ENCODE results near the gene SESN1.

DNA sequence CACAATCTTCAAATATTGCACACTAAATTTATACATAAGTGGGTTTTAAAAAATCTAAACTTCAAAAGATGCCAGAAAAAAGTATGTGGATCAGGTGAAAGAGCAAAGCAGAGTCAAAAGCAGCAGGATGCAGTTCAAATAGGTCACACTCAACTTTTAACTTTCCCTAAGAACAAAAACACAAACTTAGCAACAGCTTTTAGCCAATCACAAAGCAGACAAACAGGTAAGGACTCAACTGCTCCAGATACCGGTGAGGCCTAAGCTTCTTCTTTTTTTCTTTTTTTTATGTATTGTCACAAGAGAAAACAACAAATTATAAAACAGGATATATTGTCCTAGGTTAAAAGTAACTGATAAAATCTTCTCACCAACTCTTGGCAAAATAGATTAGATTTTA lies 74.7 kb downstream of the SESN1 start:
- TF ChIP-seq, protein P1, sequence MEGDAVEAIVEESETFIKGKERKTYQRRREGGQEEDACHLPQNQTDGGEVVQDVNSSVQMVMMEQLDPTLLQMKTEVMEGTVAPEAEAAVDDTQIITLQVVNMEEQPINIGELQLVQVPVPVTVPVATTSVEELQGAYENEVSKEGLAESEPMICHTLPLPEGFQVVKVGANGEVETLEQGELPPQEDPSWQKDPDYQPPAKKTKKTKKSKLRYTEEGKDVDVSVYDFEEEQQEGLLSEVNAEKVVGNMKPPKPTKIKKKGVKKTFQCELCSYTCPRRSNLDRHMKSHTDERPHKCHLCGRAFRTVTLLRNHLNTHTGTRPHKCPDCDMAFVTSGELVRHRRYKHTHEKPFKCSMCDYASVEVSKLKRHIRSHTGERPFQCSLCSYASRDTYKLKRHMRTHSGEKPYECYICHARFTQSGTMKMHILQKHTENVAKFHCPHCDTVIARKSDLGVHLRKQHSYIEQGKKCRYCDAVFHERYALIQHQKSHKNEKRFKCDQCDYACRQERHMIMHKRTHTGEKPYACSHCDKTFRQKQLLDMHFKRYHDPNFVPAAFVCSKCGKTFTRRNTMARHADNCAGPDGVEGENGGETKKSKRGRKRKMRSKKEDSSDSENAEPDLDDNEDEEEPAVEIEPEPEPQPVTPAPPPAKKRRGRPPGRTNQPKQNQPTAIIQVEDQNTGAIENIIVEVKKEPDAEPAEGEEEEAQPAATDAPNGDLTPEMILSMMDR (IDR thresholded peaks at IDR 0.05; ENCODE audit: low read length), result no peak
- no peak for TF ChIP-seq EZH2 (optimal IDR thresholded peaks at IDR 0.05; ENCODE audit: low read depth, low read length)
- TF ChIP-seq EZH2phosphoT487 (IDR thresholded peaks at IDR 0.05; ENCODE audit: low read length), result no peak
